ENCODE measurements around the gene RPS8.
A peak's percentile ranks its signal among the peaks of the same experiment; 100 is the strongest.
"Not testable (repeated sequence)": the region's sequence is repeated elsewhere in the genome, so short reads cannot be mapped to it uniquely, and the experiment has no call there.

The RPS8 gene

GRCh38 chr1:44775078-44775929 is at the start of gene RPS8:
Gene RPS8 (plus strand): TSS chr1:44775540. CDS start chr1:44775597, 57 bp downstream.
- peak; percentile 97 for DNase-seq

- DNase-seq: peak; percentile 95
Observed at GRCh38 chr1:44730741-44731512, 44.4 kb upstream of the RPS8 start, which contains the start of gene RNU5D-1. Gene RNU5D-1 (minus strand): TSS chr1:44731170.

DNA sequence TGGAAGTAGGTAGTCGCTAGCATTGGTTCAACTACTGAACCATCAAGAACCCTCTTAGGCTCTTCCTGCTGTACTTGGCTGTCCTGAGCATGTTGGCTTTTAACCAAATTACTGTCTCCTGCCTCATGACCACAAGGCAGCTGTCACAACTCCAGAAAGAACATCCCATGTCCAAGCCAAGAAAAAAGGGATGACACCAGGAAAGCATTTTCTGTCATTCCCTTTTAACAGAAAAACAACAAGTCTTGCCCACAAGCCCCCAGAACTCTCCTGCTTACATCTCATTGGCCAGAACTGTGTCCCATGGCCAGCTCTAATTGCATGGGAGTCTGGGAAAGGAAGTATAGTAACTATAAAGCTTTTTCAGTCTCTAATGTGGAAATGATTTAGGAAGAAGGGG is 42.0 kb upstream of the RPS8 start:
- no peak for DNase-seq

- DNase-seq: no peak
Observed at GRCh38 chr1:44733784-44734183, 41.6 kb upstream of the RPS8 start.

DNA sequence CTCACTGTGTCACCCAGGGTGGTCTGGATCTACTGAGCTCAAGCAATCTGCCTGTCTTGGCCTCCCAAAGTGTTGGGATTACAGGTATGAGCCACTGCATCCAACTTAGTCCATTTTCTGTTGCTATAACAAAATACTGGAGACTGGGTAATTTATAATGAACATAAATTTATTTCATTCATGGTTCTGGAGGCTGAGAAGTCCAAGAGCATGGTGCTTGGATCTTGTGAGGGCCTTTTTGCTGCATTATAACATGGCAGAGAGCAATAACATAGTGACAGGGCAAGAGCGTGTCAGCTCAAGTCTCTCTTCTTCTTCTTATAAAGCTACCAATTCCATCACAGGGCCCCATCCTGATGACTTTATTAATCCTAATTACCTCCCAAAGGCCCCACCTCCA is 39.3 kb upstream of the RPS8 start:
- DNase-seq: no peak

DNA sequence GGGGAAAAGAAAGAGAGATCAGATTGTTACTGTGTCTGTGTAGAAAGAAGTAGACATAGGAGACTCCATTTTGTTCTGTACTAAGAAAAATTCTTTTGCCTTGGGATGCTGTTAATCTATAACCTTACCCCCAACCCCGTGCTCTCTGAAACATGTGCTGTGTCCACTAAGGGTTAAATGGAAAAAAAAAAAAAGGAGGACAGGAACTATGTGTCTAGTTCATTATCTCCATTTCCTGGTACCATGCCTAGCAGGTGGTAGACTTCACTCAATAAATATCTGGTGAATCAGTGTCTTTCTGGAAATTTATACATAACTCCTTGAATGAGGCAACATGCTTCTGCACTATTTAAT is 36.4 kb upstream of the RPS8 start:
- DNase-seq: not testable (repeated sequence)

DNA sequence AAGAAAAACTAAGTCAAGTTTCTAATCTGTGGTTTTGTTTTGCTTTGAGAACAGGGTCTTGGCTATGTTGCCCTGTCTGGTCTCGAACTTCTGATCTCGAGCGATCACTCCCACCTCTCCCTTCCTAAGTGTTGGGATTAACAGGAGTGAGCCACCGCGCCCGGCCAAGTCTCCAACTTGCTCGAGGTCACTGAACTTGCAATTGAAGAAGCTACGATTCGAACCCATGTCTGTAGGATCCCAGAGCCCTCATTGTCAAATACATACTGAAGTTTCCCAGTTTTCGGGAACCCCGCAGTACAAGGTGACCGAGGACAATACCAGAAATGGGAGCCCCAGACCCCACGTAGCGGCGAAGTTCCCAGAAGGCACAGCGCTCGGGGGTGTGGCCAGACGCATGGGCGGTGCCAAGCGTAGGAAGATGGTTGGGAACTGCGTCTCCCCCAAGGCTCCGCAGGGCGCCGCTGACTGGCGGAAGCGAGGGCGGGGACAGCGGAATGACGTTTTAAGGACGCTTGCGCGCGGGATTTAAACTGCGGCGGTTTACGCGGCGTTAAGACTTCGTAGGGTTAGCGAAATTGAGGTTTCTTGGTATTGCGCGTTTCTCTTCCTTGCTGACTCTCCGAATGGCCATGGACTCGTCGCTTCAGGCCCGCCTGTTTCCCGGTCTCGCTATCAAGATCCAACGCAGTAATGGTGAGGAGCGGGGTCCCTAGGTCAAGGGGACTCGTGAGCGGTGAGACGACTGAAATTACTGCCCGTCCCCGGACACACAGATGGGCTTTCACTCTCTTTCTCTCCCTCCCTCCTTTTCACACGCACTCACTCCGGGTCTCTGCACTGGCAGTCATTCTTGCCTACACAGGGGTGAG is 35.8 kb upstream of the RPS8 start, which contains the start of gene KIF2C:
KIF2C (plus strand) TSS at position 531 of the 872 bp plus-strand sequence; CDS start at position 627, 96 bp downstream.
- peak; percentile 96 for DNase-seq

- no peak for DNase-seq
Observed at GRCh38 chr1:44740179-44740617, 35.1 kb upstream of the RPS8 start.

- no peak for DNase-seq
Observed at GRCh38 chr1:44743211-44743610, 32.1 kb upstream of the RPS8 start.

- no peak for DNase-seq
Observed at GRCh38 chr1:44747878-44748277, 27.5 kb upstream of the RPS8 start.

DNA sequence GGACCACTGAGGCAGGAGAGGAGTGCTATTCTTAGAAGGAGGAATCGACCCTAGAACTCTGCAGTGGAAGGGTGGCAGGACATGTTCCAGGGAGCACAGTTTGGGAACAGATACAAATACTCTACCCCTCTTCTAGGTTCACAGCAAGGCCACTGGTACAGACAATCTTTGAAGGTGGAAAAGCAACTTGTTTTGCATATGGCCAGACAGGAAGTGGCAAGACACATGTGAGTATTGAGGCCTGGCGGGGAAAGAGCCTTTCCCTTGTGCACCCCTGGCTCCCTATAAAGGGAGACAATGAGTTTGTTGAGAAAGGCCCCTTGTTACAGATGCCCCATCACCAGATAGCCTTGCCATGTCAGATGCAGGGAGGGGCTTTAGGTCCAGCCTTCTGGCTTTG is 17.9 kb upstream of the RPS8 start:
- DNase-seq: no peak

- DNase-seq: no peak
Observed at GRCh38 chr1:44759077-44759476, 16.3 kb upstream of the RPS8 start.

- DNase-seq: no peak
Observed at GRCh38 chr1:44760876-44761275, 14.5 kb upstream of the RPS8 start.

- not testable (repeated sequence) for DNase-seq
Observed at GRCh38 chr1:44766421-44766820, 8.9 kb upstream of the RPS8 start.

DNA sequence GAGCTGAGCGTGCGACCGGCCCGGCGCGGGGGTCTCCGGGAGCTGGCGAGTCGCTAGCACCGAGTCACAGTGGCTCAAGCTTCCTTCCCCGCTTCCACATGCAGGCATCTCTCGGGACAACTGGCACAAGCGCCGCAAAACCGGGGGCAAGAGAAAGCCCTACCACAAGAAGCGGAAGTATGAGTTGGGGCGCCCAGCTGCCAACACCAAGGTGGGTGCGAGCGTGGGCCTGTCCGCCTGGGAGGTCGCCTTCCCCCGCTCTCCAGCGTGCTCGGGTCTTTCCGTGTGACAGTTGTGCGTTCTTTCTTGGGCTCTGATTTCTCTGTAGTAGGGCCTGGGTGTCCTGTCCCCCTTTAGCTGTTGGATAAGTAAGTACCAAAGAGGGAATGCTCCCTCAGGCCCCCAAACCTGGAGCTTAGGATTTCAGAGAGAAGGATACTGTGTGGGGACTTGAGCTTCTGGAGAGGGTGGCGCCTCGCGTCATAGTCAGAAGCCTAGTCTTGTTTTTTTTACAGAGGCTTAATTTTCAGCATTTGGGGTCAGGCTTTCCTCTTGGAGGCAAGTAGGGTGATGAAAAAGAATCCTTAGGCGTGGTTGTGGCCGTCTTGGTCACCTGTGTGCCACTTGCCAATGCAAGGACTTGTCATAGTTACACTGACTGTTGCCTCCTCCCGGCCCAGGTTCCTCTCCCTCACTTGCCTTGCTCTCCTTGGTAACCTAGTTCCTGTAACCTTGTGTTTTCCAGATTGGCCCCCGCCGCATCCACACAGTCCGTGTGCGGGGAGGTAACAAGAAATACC is 790 bp downstream of the RPS8 start:
- DNase-seq: no peak

DNA sequence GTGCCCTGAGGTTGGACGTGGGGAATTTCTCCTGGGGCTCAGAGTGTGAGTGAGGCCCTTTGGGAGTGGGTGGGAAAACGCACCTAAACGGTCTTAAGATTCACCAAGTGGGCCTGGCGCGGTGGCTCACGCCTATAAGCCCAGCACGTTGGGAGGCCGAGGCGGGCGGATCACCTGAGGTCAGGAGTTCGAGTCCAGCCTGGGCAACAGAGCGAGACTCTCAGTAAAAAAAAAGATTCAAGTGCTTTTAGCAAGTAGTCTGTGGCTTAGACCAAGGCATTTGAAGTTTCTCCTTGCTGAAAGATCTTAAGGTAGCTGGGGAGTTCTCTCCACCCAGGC is 1.4 kb downstream of the RPS8 start:
- no peak for DNase-seq

- no peak for DNase-seq
Observed at GRCh38 chr1:44777547-44777946, 2.2 kb downstream of the RPS8 start.

GRCh38 chr1:44777969-44778635 is 2.8 kb downstream of the RPS8 start:
- DNase-seq: no peak

DNA sequence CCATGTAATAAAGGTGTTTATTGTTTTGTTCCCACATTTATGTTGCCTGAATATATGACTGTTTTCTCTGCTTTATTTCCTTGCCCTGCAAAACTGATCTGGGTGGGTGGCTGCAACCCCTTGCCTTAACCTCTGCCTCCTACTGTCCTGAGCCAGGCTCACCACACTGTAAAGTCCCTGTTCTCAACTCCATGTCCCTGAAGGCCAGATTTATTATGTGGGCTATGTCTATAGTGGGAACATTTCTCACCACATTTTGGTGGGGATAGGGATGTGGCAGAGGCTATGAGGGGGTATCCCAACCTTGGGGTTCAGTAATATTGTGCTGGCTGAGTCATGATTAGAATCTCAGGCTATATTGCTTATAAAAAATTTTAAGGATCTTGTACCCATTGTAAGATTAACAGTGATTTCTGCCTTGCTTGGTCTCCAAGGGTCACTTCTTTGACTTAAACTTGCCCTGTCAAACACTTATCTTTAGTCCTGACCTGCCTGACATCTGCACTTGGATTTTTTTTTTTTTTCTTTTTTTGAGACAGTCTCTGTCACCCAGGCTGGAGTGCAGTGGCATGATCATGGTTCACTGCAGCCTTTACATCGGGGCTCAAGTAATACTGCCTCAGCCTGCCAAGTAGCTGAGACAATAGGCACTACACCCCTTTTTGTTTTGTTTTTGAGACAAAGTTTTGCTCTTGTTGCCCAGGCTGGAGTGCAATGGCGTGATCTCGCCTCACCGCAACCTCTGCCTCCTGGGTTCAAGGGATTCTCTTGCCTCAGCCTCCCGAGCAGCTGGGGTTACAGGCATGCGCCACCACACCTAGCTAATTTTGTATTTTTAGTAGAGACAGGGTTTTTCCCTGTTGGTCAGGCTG is 3.6 kb downstream of the RPS8 start:
- DNase-seq: no peak

GRCh38 chr1:44780583-44781121 is 5.3 kb downstream of the RPS8 start:
- no peak for DNase-seq
